Measurements from ENCODE around the gene IL36B. TPM values are rescaled to one million over a fixed set of nuclear protein-coding genes. Genes with fewer than 3 reads are reported as not detected.

IL36B gene
- polyA plus RNA-seq, 3 donors: not detected

DNA sequence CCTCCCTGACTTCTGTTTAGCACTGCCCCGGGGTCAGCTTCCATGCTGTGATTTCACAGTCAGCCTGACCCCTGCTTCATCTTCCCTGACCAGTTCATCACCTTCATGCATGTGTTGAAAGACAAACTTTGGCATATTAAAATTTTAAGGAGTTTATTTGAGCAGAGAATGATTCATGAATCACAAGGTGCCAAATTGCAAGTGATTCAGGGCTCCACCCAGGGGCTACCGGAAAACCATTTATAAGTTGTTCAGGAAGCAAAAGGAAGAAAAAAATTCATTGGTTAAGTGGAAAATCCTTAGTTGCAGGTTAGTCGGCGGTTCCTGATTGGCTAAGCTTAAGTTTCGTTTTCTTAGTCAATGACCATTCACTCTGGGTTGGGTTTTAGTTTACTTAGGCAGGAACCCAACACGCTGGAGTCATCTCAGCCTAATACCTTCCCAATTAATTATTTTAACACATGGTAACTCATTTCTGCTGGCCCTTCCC is 25.7 kb upstream of the IL36B start:
- Mint-ChIP-seq H3K27ac (peak overlapping the region in 1 of 7 donors; percentile 20), H3K4me3 (no peak overlapping the region), H3K9me3 (peaks cover 0 to 2% (median 0%) of the 10 kb centered on the region in 7 donors), H3K27me3 (ENCODE audit: low read depth in 3 of 3) (peaks cover 0 to 8% (median 2%) of the 10 kb centered on the region in 3 donors), H3K4me1 (peaks cover 23% of the 10 kb centered on the region), H3K36me3 (no peaks in the 10 kb centered on the region)
- H3K79me2 ChIP-seq (ENCODE audit: insufficient read depth, low read length): no peaks in the 10 kb centered on the region
- no peaks in the 10 kb centered on the region for H3K27me3 ChIP-seq (ENCODE audit: control insufficient read depth in 2 of 2, insufficient read depth in 2 of 2, low read length in 2 of 2)
- H4K20me1 ChIP-seq (ENCODE audit: insufficient read depth, low read length): no peaks in the 10 kb centered on the region
- WGBS (ENCODE audit: insufficient coverage): 89% methylated on average over 1 of the region's 6 CpGs
- TF ChIP-seq, protein P1, sequence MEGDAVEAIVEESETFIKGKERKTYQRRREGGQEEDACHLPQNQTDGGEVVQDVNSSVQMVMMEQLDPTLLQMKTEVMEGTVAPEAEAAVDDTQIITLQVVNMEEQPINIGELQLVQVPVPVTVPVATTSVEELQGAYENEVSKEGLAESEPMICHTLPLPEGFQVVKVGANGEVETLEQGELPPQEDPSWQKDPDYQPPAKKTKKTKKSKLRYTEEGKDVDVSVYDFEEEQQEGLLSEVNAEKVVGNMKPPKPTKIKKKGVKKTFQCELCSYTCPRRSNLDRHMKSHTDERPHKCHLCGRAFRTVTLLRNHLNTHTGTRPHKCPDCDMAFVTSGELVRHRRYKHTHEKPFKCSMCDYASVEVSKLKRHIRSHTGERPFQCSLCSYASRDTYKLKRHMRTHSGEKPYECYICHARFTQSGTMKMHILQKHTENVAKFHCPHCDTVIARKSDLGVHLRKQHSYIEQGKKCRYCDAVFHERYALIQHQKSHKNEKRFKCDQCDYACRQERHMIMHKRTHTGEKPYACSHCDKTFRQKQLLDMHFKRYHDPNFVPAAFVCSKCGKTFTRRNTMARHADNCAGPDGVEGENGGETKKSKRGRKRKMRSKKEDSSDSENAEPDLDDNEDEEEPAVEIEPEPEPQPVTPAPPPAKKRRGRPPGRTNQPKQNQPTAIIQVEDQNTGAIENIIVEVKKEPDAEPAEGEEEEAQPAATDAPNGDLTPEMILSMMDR (IDR thresholded peaks at IDR 0.05): no peak
- DNase-seq: peak in 1 of 3 donors; percentile 32
- no peak overlapping the region for H3K27ac ChIP-seq (ENCODE audit: low read depth in 1 of 2, low read length in 2 of 2)
- intact Hi-C loops (cut with micrococcal nuclease): no loop called here
- no peak overlapping the region for H3K4me3 ChIP-seq (replicated peaks in 1 of 3; ENCODE audit: low read depth in 2 of 3, low read length in 3 of 3)
- peaks cover 5 to 6% of the 10 kb centered on the region in 2 donors for H3K4me1 ChIP-seq (ENCODE audit: control insufficient read depth in 1 of 2, insufficient read depth in 2 of 2, low read length in 2 of 2)
- H3K36me3 ChIP-seq (replicated peaks in 1 of 2; ENCODE audit: control insufficient read depth in 1 of 2, insufficient read depth in 2 of 2, low read length in 2 of 2): no peaks in the 10 kb centered on the region
- no peak overlapping the region for H3K4me2 ChIP-seq (replicated peaks; ENCODE audit: extremely low read depth, low read length, poor library complexity, severe bottlenecking)
- no peak overlapping the region for H2AFZ ChIP-seq (ENCODE audit: insufficient read depth, low read depth, low read length, poor library complexity, severe bottlenecking)
- no peak overlapping the region for H3K9ac ChIP-seq (ENCODE audit: insufficient read depth, low read length, poor library complexity, severe bottlenecking)
- no peaks in the 10 kb centered on the region for H3K9me3 ChIP-seq (replicated peaks in 1 of 2; ENCODE audit: control insufficient read depth in 1 of 2, insufficient read depth in 1 of 2, low read length in 2 of 2)

DNA sequence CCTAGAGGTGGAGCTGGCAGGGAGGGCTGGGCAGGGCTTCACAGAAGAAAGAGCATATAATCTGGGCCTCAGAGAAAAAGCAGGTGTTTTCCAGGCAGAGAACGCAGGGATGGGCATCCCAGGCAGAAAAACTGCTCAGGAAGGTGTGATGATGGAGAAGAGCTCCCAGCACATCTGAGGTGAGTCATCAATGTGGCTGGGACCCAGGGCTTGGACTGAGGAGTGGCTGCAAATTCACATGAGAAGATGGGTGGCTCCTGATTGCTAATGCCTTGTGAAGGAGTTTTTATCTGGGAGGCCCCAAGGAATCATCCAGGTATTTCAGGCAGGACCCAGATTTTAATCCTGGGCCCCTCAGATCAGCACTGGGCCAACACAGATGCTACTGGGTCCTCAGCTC is 25.3 kb upstream of the IL36B start:
- no peaks in the 10 kb centered on the region for H3K27me3 ChIP-seq (ENCODE audit: control insufficient read depth in 2 of 2, insufficient read depth in 2 of 2, low read length in 2 of 2)
- H4K20me1 ChIP-seq (ENCODE audit: insufficient read depth, low read length): no peaks in the 10 kb centered on the region
- Mint-ChIP-seq H3K27me3 (ENCODE audit: low read depth in 3 of 3) (peaks cover 0 to 8% (median under 1%) of the 10 kb centered on the region in 3 donors), H3K4me3 (no peak overlapping the region), H3K9me3 (peaks cover 0 to 2% (median 0%) of the 10 kb centered on the region in 7 donors), H3K27ac (peak overlapping the region in 1 of 7 donors; percentile 76), H3K4me1 (peaks cover 19% of the 10 kb centered on the region), H3K36me3 (no peaks in the 10 kb centered on the region)
- intact Hi-C loops (cut with micrococcal nuclease): no loop called here
- no peaks in the 10 kb centered on the region for H3K36me3 ChIP-seq (replicated peaks in 1 of 2; ENCODE audit: control insufficient read depth in 1 of 2, insufficient read depth in 2 of 2, low read length in 2 of 2)
- H3K79me2 ChIP-seq (ENCODE audit: insufficient read depth, low read length): no peaks in the 10 kb centered on the region
- H3K9ac ChIP-seq (ENCODE audit: insufficient read depth, low read length, poor library complexity, severe bottlenecking): no peak overlapping the region
- 94% methylated on average over 1 of the region's 1 CpG for WGBS (ENCODE audit: insufficient coverage)
- TF ChIP-seq, protein P1 (IDR thresholded peaks at IDR 0.05): no peak
- no peak for DNase-seq
- H2AFZ ChIP-seq (ENCODE audit: insufficient read depth, low read depth, low read length, poor library complexity, severe bottlenecking): no peak overlapping the region
- no peaks in the 10 kb centered on the region for H3K9me3 ChIP-seq (replicated peaks in 1 of 2; ENCODE audit: control insufficient read depth in 1 of 2, insufficient read depth in 1 of 2, low read length in 2 of 2)
- H3K4me1 ChIP-seq (ENCODE audit: control insufficient read depth in 1 of 2, insufficient read depth in 2 of 2, low read length in 2 of 2): peaks cover under 1 to 1% of the 10 kb centered on the region in 2 donors
- no peak overlapping the region for H3K4me3 ChIP-seq (replicated peaks in 1 of 3; ENCODE audit: low read depth in 2 of 3, low read length in 3 of 3)
- no peak overlapping the region for H3K27ac ChIP-seq (ENCODE audit: low read depth in 1 of 2, low read length in 2 of 2)
- H3K4me2 ChIP-seq (replicated peaks; ENCODE audit: extremely low read depth, low read length, poor library complexity, severe bottlenecking): no peak overlapping the region

All from CD14-positive monocyte (primary cell).